Activated T-cell treated with anti-CD3 and anti-CD28 coated beads, Interleukin-2, amount 50 U/mL, for 24 hours (primary cell): ENCODE results near the gene PCDH15.

Source experiments
- DNase-seq: peaks from one replicate; pipeline ENCODE4 v3.0.0-alpha.2; 2020
- H3K27ac Mint-ChIP-seq: 2 replicates; pipeline ENCODE4 v1.8.0; 2020; ENCODE audit warnings: mild to moderate bottlenecking, mixed read lengths
- H3K27me3 Mint-ChIP-seq: 2 replicates; pipeline ENCODE4 v1.8.0; 2020; ENCODE audit warnings: mixed read lengths
- H3K36me3 Mint-ChIP-seq: 2 replicates; pipeline ENCODE4 v1.8.0; 2020; ENCODE audit warnings: low read depth, mixed read lengths
- H3K4me1 Mint-ChIP-seq: 2 replicates; pipeline ENCODE4 v1.8.0; 2020; ENCODE audit warnings: low read depth, mixed read lengths
- H3K4me3 Mint-ChIP-seq: 2 replicates; pipeline ENCODE4 v1.8.0; 2020; ENCODE audit warnings: mild to moderate bottlenecking, moderate library complexity, mixed read lengths
- H3K9me3 Mint-ChIP-seq: 2 replicates; pipeline ENCODE4 v1.8.0; 2020; ENCODE audit warnings: mixed read lengths

PCDH15 gene

DNA sequence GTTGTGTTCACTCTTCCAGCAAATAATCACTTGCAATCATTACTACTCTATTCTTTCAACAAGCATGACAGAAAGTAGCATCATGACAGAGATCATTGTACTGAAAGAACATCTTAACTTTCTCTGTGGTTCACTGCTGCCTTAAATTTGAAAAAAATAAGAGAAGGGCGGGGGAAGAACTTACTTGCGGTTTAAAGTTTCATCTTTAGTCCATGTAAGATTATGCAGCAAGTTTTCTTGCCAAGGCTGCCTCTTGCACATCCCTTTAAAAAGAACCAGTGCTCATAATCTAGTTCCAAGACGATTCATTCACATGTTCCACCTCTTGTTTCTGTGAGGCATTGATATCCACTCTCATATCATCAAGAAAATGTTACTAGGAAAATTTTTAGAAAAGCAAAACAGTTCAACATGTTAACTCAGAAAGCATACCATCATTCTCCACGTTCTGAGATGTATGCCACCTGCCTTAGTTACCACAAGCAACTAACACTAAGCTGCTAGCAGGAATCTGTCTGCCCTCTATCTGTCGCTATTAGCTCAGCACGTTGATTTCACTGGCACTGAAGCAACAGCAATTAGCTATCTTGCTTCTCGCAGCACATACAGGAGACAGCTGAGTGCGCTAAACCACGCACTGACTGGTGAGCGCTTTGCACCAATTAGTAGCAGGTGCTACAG lies at the start of gene PCDH15:
Gene PCDH15 (minus strand): TSS at position 491 of the 681 bp plus-strand sequence. CDS start 136,969 bp downstream, outside the sequence.
- Mint-ChIP-seq H3K9me3 (peaks cover 26% of the 10 kb centered on the region), H3K27me3 (no peaks in the 10 kb centered on the region), H3K36me3 (no peaks in the 10 kb centered on the region), H3K4me3 (no peak within 1 kb of the TSS), H3K4me1 (no peaks in the 10 kb centered on the region), H3K27ac (no peak within 1 kb of the TSS)
- DNase-seq: no peak

DNA sequence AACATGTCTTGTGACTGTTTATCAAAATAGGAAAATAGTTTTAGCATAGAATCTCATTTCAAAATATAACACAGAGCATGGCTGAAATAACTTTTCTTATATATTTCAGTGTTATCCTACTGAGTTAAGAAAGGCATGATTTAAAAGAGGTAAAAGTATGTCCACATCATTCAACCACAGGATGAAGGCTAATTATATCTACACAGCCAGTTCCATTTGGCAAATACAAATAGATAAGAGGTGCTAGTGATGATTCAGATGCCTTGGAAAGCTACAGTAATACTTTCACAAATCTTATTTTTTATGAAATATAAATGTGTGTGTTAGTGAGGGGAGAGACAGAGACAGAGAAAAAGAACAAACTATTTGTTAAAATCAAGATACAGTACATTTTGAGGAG lies 42.9 kb upstream of the PCDH15 start:
- DNase-seq: no peak
- Mint-ChIP-seq H3K27ac (no peak overlapping the region), H3K27me3 (no peaks in the 10 kb centered on the region), H3K9me3 (peaks cover 7% of the 10 kb centered on the region), H3K4me1 (no peaks in the 10 kb centered on the region), H3K4me3 (no peak overlapping the region), H3K36me3 (no peaks in the 10 kb centered on the region)

DNA sequence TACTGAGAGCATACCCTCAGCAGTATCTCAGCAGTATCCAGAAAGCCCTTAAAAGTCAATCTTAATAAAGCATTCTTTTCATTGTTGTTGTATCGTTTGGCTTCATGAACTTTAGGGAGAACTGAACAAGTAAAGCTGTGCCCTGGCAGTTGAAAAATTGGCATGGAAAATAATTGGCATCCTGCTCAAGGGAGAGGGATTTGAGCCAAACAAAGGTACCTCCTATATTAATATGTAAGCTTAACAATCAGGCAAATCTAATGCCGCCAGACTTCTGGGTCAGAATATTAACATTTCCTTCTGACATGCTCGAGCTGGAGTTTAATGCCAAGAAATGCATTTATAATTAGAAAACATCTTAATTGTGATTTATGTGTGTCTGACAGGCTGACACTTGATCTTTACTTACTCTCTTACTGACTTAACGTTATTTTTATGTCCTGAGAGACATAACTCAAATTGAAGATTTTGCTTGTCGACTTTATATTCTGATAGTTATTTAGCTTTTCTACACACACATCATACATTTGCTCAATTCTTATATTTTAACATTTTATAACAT lies 42.1 kb upstream of the PCDH15 start:
- no peaks in the 10 kb centered on the region for H3K4me1 Mint-ChIP-seq
- H3K27ac Mint-ChIP-seq: no peak overlapping the region
- no peaks in the 10 kb centered on the region for H3K36me3 Mint-ChIP-seq
- H3K9me3 Mint-ChIP-seq: peaks cover 10% of the 10 kb centered on the region
- no peak for DNase-seq
- no peaks in the 10 kb centered on the region for H3K27me3 Mint-ChIP-seq
- no peak overlapping the region for H3K4me3 Mint-ChIP-seq

DNA sequence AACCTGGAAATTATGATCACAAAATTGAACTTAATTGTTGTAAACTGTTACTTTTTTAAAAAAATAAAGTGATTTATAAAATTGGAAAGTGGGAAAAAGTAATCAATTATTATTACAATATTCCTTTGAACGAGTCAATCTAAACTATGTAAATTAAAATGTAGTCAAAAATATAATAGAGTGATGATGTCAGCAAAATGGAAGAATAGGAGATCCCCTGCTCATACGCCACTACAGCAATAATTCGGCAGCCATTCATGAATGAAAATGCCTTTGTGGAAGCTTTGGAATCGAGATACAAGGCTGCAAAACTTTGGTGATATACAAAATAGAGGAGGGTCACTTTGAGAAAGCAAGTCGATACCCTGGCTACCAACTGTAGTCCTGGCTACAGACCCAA lies 36.4 kb upstream of the PCDH15 start:
- Mint-ChIP-seq H3K4me3 (no peak overlapping the region), H3K27me3 (no peaks in the 10 kb centered on the region), H3K27ac (no peak overlapping the region), H3K4me1 (no peaks in the 10 kb centered on the region), H3K36me3 (no peaks in the 10 kb centered on the region), H3K9me3 (peaks cover 19% of the 10 kb centered on the region)
- DNase-seq: no peak

DNA sequence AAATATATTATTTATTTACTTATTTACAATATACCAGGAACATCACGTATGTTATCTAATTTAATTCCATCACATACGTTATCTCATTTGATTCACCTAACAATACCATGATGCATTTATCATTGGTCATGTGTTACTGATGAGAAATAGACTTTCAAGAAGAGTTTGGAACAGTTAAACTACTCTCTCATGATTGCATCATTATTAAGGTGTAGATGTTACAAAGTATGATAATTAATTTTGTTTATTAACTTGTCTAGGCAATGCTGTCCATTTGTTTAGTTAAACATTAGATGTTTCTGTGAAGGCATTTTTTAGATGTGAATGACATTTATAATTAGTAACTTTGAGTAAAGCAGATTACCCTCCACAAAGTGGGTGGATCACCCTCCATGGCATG lies 32.0 kb upstream of the PCDH15 start:
- no peak for DNase-seq
- Mint-ChIP-seq H3K9me3 (peaks cover 12% of the 10 kb centered on the region), H3K36me3 (no peaks in the 10 kb centered on the region), H3K27me3 (no peaks in the 10 kb centered on the region), H3K27ac (no peak overlapping the region), H3K4me1 (no peaks in the 10 kb centered on the region), H3K4me3 (no peak overlapping the region)

DNA sequence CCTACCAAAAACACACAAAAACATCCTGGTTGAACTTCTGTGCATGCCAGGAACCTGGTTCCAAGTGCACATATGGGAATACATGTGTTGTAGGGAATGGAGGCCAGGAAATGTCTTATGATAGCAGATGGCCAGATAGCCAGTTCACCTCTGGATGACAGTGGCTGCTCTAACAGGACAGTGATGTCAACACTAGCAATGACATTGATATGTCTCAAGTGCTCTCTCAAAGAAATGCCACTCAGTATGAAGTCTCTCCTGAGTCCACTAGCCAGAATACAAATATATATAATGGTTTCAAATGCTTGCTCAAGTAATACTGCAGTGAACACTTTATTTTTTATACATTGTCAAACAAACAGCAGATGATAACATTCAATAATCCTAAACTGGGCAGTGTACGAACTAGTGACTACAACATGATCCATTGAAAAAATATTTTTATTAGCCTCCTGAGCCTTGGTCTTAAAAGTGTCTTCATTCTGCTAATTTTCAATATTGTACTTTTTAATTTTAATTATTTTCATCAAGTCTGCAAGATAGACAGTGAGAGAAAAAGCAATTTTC lies 26.0 kb upstream of the PCDH15 start:
- Mint-ChIP-seq H3K27me3 (no peaks in the 10 kb centered on the region), H3K36me3 (no peaks in the 10 kb centered on the region), H3K4me3 (no peak overlapping the region), H3K4me1 (no peaks in the 10 kb centered on the region), H3K27ac (no peak overlapping the region), H3K9me3 (peaks cover 3% of the 10 kb centered on the region)
- no peak for DNase-seq

DNA sequence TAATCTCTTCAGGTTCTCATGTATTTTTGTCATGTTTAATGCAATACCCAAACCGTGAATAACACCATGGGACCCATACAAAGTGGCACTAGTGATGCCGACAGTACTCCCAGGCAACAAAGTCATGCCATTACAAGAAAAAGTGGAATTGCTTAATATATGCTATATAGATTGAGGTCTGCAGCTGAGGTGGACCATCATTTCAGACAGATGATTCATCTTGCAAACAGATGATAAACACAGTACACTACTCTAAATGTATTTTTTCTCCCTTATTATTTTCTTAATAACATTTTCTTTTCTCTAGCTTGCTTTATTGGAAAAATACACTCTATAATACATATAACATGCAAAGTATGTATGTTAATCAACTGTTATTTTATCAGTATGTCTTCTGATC lies 14.6 kb upstream of the PCDH15 start:
- Mint-ChIP-seq H3K27ac (no peak overlapping the region), H3K27me3 (no peaks in the 10 kb centered on the region), H3K36me3 (no peaks in the 10 kb centered on the region), H3K9me3 (peaks cover 15% of the 10 kb centered on the region), H3K4me3 (no peak overlapping the region), H3K4me1 (no peaks in the 10 kb centered on the region)
- DNase-seq: no peak

DNA sequence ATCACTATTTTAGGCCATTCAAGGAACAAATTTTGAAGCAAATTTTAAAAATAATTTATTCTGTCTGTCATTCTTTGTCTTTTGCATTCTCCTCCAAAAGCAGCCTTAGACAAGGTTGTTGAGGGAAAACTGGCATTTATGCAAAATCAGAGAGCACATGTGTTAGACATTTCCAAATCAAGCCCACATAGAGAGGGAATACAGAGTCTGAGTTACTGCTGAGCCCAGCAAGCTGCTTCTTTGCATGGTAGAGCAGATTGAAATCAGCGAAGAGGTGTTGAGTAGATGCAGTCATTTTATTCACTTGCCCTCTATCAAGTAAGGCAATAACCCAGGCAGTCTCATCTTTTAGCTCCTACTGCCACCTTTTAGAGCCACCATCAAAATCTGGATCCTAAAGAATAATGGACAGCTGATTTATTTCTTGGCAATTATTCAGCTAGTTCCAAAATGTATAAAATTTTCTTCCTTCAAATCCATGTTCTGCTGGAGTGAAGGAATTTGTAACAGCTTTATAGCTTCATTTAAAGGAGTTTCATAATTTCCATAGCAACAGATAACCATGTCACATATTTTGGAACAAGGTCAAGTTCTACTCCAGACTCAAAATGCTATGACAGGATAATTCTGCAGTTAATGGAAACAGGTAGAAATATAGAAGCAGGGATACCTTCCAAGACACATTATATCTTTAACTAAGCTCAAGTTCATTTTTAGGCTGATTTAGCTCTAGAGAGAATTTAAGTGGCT lies 7.3 kb upstream of the PCDH15 start:
- peaks cover 6% of the 10 kb centered on the region for H3K9me3 Mint-ChIP-seq
- DNase-seq: no peak
- H3K4me3 Mint-ChIP-seq: no peak overlapping the region
- H3K27me3 Mint-ChIP-seq: no peaks in the 10 kb centered on the region
- no peaks in the 10 kb centered on the region for H3K4me1 Mint-ChIP-seq
- no peak overlapping the region for H3K27ac Mint-ChIP-seq
- no peaks in the 10 kb centered on the region for H3K36me3 Mint-ChIP-seq

DNA sequence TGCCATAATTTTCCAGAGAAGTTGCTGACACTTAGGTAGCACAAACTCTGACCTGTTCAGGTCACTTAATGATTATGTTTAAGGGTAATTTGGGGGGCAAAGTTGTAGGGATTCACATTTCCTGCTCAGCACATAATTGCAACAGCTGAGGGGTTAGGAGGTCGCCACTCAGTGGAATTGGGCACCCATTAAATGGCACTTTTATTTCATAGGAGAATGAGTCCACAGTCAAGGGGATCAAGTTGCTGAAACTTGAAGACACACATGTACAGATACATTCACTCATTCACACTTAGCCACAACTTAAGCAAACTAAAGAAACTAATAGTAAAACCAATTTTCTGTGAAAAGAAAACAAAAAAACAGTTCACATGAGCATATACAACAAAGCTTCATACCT lies 1.5 kb downstream of the PCDH15 start:
- H3K36me3 Mint-ChIP-seq: no peaks in the 10 kb centered on the region
- peaks cover 26% of the 10 kb centered on the region for H3K9me3 Mint-ChIP-seq
- H3K4me1 Mint-ChIP-seq: no peaks in the 10 kb centered on the region
- no peaks in the 10 kb centered on the region for H3K27me3 Mint-ChIP-seq
- no peak overlapping the region for H3K27ac Mint-ChIP-seq
- DNase-seq: no peak
- no peak overlapping the region for H3K4me3 Mint-ChIP-seq

DNA sequence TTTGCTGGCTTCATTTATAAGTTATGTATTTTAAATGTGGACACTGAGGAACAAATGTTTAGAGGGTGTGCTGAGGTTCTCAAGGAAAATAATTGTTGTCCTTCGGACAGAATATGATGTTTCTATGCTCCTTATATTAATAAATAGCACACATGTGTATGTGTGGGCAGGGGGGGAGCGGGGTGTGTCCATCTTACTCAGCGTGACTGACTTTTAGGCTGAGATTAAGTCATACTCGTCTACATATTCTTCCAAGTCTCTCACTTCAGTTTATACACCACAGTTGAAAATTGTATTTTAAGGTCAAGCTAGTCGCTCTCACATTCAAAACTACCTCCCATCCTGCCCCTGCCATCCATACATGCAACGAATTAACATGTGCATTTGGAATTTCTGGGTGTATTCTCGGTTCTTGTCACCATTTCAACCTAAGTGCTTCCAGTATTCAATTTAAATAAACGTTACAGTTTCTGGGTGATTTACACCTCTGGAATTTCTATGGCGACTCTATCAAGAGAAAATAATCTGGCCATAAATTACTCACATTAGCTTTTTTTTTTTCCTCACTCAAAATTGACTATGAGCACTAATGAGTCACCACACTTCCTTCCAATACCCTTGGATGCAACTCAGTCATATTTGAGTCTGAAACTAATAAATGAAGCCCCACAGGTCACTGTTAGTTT lies 3.3 kb downstream of the PCDH15 start:
- Mint-ChIP-seq H3K36me3 (no peaks in the 10 kb centered on the region), H3K9me3 (peaks cover 23% of the 10 kb centered on the region), H3K27ac (no peak overlapping the region), H3K4me3 (no peak overlapping the region), H3K27me3 (no peaks in the 10 kb centered on the region), H3K4me1 (no peaks in the 10 kb centered on the region)
- DNase-seq: no peak

DNA sequence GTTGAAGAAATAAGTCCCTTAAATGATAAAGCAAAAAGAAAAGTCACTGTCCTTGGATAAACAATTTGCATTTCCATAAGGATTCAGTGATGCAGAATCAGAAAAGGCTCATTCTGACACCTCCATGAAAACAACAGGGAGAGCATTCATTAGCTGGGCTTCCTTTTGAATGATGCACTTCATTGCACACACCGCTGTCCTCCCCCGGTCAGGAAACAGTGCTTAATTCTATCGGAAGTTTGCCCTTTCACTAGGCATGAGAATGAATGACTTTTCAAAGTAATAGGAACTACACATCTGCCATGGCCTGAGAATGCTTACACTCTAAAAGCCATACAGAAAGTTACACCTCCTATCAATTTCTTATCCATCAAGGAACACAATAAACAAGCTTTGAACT lies 4.2 kb downstream of the PCDH15 start:
- H3K36me3 Mint-ChIP-seq: no peaks in the 10 kb centered on the region
- DNase-seq: no peak
- H3K4me1 Mint-ChIP-seq: no peaks in the 10 kb centered on the region
- H3K4me3 Mint-ChIP-seq: no peak overlapping the region
- H3K27ac Mint-ChIP-seq: no peak overlapping the region
- peaks cover 17% of the 10 kb centered on the region for H3K9me3 Mint-ChIP-seq
- no peaks in the 10 kb centered on the region for H3K27me3 Mint-ChIP-seq

DNA sequence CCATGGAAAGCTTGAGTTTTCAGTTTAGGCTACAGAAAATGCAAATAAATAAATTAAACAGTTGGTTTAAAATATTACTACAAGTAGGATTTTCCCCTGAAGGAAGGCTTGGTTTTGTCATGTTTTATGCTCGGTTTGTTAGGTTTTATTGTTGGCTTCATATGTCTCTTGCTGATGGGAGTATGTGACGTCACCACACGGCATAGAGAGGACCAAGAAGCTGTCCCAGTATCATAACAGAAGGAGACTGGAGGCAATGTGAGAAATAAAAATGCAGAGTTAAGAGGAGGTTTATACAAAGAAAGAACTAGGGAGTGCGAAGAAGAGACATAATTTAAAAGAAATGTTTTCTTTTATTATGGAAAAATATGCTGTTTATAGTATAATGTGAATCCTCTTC lies 24.4 kb downstream of the PCDH15 start:
- DNase-seq: no peak
- Mint-ChIP-seq H3K27me3 (no peaks in the 10 kb centered on the region), H3K27ac (no peak overlapping the region), H3K4me1 (no peaks in the 10 kb centered on the region), H3K36me3 (no peaks in the 10 kb centered on the region), H3K4me3 (no peak overlapping the region), H3K9me3 (peaks cover 5% of the 10 kb centered on the region)

DNA sequence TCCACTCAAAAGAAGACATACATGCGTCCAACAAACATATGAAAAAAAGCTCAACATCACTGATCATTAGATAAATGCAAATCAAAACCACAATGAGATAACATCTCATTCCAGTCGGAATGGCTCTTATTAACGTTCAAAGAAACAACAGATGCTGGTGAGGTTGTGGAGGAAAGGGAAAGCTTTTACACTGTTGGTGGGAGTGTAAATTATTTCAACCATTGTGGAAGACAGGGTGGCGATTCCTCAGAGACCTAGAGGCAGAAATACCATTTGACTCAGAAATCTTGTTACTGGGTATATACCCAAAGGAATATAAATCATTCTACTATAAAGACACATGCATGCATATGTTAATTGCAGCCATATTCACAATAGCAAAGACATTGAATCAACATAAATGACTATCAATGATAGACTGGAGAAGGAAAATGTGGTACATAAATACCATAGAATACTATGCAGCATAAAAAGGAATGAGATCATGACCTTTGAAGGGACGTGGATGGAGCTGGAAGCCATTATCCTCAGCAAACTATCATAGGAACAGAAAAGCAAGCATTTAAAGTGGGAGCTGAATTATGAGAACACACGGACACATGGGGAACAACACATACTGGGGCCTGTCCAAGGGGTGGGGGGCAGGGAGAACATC lies 28.4 kb downstream of the PCDH15 start:
- no peak for DNase-seq
- H3K9me3 Mint-ChIP-seq: peaks cover 3% of the 10 kb centered on the region
- no peak overlapping the region for H3K27ac Mint-ChIP-seq
- no peak overlapping the region for H3K4me3 Mint-ChIP-seq
- H3K36me3 Mint-ChIP-seq: no peaks in the 10 kb centered on the region
- no peaks in the 10 kb centered on the region for H3K27me3 Mint-ChIP-seq
- no peaks in the 10 kb centered on the region for H3K4me1 Mint-ChIP-seq

DNA sequence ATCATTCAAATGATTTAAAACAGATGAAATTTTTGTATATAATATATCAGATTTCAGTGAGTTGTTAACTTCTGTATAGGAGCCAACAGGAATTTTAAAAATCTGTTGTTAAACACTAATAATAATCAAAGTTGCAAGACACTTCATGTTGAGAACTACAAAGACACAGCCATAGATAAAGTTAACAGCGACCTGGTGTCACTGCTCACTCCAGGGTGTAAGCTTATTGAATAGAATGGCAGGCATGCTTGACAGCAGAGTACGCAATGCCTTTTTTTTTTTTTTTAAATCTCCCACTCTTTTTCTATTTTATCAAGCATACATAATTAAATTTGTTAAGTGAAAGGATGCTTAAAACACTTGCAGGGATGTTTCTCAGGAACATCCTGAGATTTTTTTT lies 32.0 kb downstream of the PCDH15 start:
- no peak overlapping the region for H3K4me3 Mint-ChIP-seq
- DNase-seq: no peak
- H3K4me1 Mint-ChIP-seq: no peaks in the 10 kb centered on the region
- no peaks in the 10 kb centered on the region for H3K36me3 Mint-ChIP-seq
- H3K9me3 Mint-ChIP-seq: peaks cover 5% of the 10 kb centered on the region
- H3K27me3 Mint-ChIP-seq: no peaks in the 10 kb centered on the region
- H3K27ac Mint-ChIP-seq: no peak overlapping the region
